Natural killer cell (primary cell): ENCODE results near the gene TENM4. TPM values are rescaled to one million over a fixed set of nuclear protein-coding genes. Genes with fewer than 3 reads are reported as not detected.

ENCODE experiments used
- ATAC-seq, 3 donors: fragments of 150-1000 bp in 2 of 3; fragments of 200-7000 bp in 1 of 3; cut with Tn5 transposase; 1 replicate in 1 of 3; 2 replicates in 2 of 3; pipeline ENCODE4 v1.10.0; 2021; ENCODE audit warnings: mild to moderate bottlenecking in 2 of 3, moderate library complexity in 2 of 3
- DNase-seq, 2 donors: peaks; one replicate each; pipeline versions ENCODE4 v3.0.0 to v3.0.0-alpha.2; 2013 to 2021; ENCODE audit warnings: mixed read lengths in 1 of 2
- H3K27ac ChIP-seq: one replicate; pipeline ENCODE4 v1.5.1; 2013; ENCODE audit warnings: mild to moderate bottlenecking, low read length
- H3K27me3 ChIP-seq: one replicate; pipeline ENCODE4 v1.6.1; 2013; ENCODE audit warnings: low read length; ENCODE audit not compliant: control insufficient read depth, insufficient read depth
- H3K36me3 ChIP-seq: one replicate; pipeline ENCODE4 v1.6.1; 2013; ENCODE audit warnings: low read length; ENCODE audit not compliant: control insufficient read depth, insufficient read depth
- H3K4me1 ChIP-seq: one replicate; pipeline ENCODE4 v1.6.1; 2013; ENCODE audit warnings: low read length; ENCODE audit not compliant: control insufficient read depth, insufficient read depth
- H3K4me3 ChIP-seq: one replicate; pipeline ENCODE4 v1.5.1; 2013; ENCODE audit warnings: low read length
- H3K9me3 ChIP-seq: one replicate; pipeline ENCODE4 v1.6.1; 2013; ENCODE audit warnings: low read length; ENCODE audit not compliant: control insufficient read depth, insufficient read depth
- H3K27ac Mint-ChIP-seq, 2 donors: one replicate each; pipeline ENCODE4 v1.8.0; 2022; ENCODE audit warnings: mild to moderate bottlenecking in 2 of 2, mixed read lengths in 2 of 2, moderate library complexity in 1 of 2
- H3K27me3 Mint-ChIP-seq, 2 donors: one replicate each; pipeline ENCODE4 v1.8.0; 2022; ENCODE audit warnings: low read depth in 2 of 2, mixed read lengths in 2 of 2
- H3K36me3 Mint-ChIP-seq: one replicate; pipeline ENCODE4 v1.8.0; 2022; ENCODE audit warnings: mixed read lengths
- H3K4me1 Mint-ChIP-seq, 2 donors: one replicate each; pipeline ENCODE4 v1.8.0; 2022; ENCODE audit warnings: mixed read lengths in 2 of 2
- H3K4me3 Mint-ChIP-seq: one replicate; pipeline ENCODE4 v1.8.0; 2022; ENCODE audit warnings: mild to moderate bottlenecking, moderate library complexity, mixed read lengths
- H3K9me3 Mint-ChIP-seq, 2 donors: one replicate each; pipeline ENCODE4 v1.8.0; 2022; ENCODE audit warnings: mixed read lengths in 2 of 2
- WGBS: methylation state at CpG from one replicate; pipeline ENCODE4 v1.1.7; 2013; ENCODE audit warnings: missing lambda C conversion rate; ENCODE audit not compliant: insufficient coverage; 5-methylcytosine and 5-hydroxymethylcytosine counted together
- intact Hi-C: fragments of 100-400 bp; cut with micrococcal nuclease; formaldehyde crosslinking; loops from one replicate; pipeline ENCODE4 v1.14.2; 2022
- total RNA-seq, 4 donors: library from RNA; stranded (reverse); fragments of 120-200 nt in 1 of 4; gene quantifications; one replicate each; pipeline versions ENCODE4 v1.2.3 to v1.2.4, GENCODE V29; 2013 to 2022
- TF ChIP-seq, protein P1 (sequence below): fragments of 200-600 bp; IDR thresholded peaks from one replicate; pipeline ENCODE4 v1.8.0; 2022; ENCODE audit warnings: antibody characterized with exemption

The TENM4 gene
- total RNA-seq, 3 donors from 2014 or later (not counting 1 experiment from before 2014, with no cell fraction given): 0.63 to 0.75 TPM; not detected in 1

- H3K36me3 ChIP-seq: no peaks in the 10 kb centered on the region
- Mint-ChIP-seq H3K27ac (no peak overlapping the region), H3K27me3 (peaks cover 0 to 3% of the 10 kb centered on the region in 2 donors), H3K4me3 (no peak overlapping the region), H3K9me3 (peaks cover 3 to 5% of the 10 kb centered on the region in 2 donors), H3K36me3 (no peaks in the 10 kb centered on the region), H3K4me1 (no peaks in the 10 kb centered on the region)
- intact Hi-C loops: no loop called here
- H3K27ac ChIP-seq: no peak overlapping the region
- H3K4me3 ChIP-seq: no peak overlapping the region
- DNase-seq (no peak), ATAC-seq (no peak)
- TF ChIP-seq, protein P1, sequence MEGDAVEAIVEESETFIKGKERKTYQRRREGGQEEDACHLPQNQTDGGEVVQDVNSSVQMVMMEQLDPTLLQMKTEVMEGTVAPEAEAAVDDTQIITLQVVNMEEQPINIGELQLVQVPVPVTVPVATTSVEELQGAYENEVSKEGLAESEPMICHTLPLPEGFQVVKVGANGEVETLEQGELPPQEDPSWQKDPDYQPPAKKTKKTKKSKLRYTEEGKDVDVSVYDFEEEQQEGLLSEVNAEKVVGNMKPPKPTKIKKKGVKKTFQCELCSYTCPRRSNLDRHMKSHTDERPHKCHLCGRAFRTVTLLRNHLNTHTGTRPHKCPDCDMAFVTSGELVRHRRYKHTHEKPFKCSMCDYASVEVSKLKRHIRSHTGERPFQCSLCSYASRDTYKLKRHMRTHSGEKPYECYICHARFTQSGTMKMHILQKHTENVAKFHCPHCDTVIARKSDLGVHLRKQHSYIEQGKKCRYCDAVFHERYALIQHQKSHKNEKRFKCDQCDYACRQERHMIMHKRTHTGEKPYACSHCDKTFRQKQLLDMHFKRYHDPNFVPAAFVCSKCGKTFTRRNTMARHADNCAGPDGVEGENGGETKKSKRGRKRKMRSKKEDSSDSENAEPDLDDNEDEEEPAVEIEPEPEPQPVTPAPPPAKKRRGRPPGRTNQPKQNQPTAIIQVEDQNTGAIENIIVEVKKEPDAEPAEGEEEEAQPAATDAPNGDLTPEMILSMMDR: no peak
- no peaks in the 10 kb centered on the region for H3K27me3 ChIP-seq
- 54% methylated on average over 2 of the region's 2 CpGs for WGBS
- H3K4me1 ChIP-seq: no peaks in the 10 kb centered on the region
- H3K9me3 ChIP-seq: peaks cover 5% of the 10 kb centered on the region
Observed at GRCh38 chr11:78878631-78879030, 562.2 kb downstream of the TENM4 start.

DNA sequence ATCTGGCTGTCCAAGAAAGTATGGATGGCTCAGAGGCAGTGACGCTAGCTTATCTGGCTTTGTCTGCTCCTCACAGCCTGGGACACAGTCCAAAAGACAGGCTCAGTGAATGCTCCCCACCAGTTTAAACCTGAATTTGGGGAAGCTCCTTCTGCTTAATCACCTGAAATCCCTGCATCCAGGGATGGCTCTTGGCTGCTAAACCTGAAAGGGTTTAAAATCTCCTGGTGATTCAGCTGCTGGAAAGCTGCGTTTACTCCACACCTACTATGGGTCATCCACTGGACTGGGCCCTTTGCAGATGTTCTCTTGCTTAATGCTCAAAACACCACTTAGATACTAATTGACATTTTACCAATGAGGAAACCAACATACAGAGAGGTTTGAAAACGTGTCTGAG lies 564.2 kb downstream of the TENM4 start:
- intact Hi-C loops: no loop called here
- no peak overlapping the region for H3K27ac Mint-ChIP-seq
- TF ChIP-seq, protein P1: no peak
- H3K4me1 ChIP-seq: no peaks in the 10 kb centered on the region
- WGBS: 85% methylated on average over 3 of the region's 3 CpGs
- no peak overlapping the region for H3K4me3 Mint-ChIP-seq
- H3K4me3 ChIP-seq: no peak overlapping the region
- peaks cover 0 to 3% of the 10 kb centered on the region in 2 donors for H3K27me3 Mint-ChIP-seq
- H3K27ac ChIP-seq: no peak overlapping the region
- H3K36me3 Mint-ChIP-seq: no peaks in the 10 kb centered on the region
- no peaks in the 10 kb centered on the region for H3K4me1 Mint-ChIP-seq
- H3K36me3 ChIP-seq: no peaks in the 10 kb centered on the region
- H3K9me3 ChIP-seq: peaks cover 5% of the 10 kb centered on the region
- DNase-seq (no peak), ATAC-seq (no peak)
- H3K9me3 Mint-ChIP-seq: peaks cover 3 to 5% of the 10 kb centered on the region in 2 donors
- no peaks in the 10 kb centered on the region for H3K27me3 ChIP-seq

- intact Hi-C loops: no loop called here
- no peak for DNase-seq
- Mint-ChIP-seq H3K4me3 (no peak overlapping the region), H3K27ac (no peak overlapping the region), H3K9me3 (no peaks in the 10 kb centered on the region), H3K27me3 (peaks cover 8 to 10% of the 10 kb centered on the region in 2 donors), H3K36me3 (no peaks in the 10 kb centered on the region), H3K4me1 (no peaks in the 10 kb centered on the region)
- no peak for ATAC-seq
- WGBS: 85% methylated on average over 4 of the region's 4 CpGs
- Histone ChIP-seq H3K9me3 (no peaks in the 10 kb centered on the region), H3K4me3 (no peak overlapping the region), H3K27me3 (no peaks in the 10 kb centered on the region), H3K4me1 (no peaks in the 10 kb centered on the region), H3K36me3 (no peaks in the 10 kb centered on the region), H3K27ac (no peak overlapping the region)
- TF ChIP-seq, protein P1: no peak
Observed at GRCh38 chr11:78870655-78871054, 570.2 kb downstream of the TENM4 start.

DNA sequence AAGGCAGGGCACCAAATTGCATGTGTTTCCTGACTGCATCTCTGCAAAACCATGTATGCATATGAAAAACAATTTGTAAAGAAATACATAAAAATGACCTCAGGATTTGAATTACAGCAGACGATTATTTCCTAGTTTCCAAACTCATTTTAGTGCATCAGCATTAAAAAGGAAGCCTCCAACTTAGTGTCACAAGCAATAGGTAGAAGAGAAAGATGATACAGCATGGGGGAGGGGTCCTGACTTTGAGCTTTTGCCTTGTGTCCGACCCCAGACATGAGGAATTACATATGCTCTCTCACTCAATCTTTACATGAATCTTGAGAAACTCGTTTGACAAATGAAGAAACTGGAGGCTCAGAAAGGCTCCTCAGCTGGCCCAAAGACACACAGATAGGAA lies 571.5 kb downstream of the TENM4 start:
- DNase-seq (no peak), ATAC-seq (no peak)
- intact Hi-C loops: no loop called here
- no peaks in the 10 kb centered on the region for H3K27me3 ChIP-seq
- H3K9me3 ChIP-seq: no peaks in the 10 kb centered on the region
- no peaks in the 10 kb centered on the region for H3K4me1 ChIP-seq
- Mint-ChIP-seq H3K27ac (no peak overlapping the region), H3K4me1 (no peaks in the 10 kb centered on the region), H3K4me3 (no peak overlapping the region), H3K36me3 (no peaks in the 10 kb centered on the region), H3K9me3 (no peaks in the 10 kb centered on the region), H3K27me3 (peaks cover 8 to 10% of the 10 kb centered on the region in 2 donors)
- WGBS: 24% methylated on average over 2 of the region's 3 CpGs
- H3K27ac ChIP-seq: no peak overlapping the region
- H3K36me3 ChIP-seq: no peaks in the 10 kb centered on the region
- H3K4me3 ChIP-seq: no peak overlapping the region
- TF ChIP-seq, protein P1: no peak
